HepG2 (cell line): ENCODE data around the gene SURF6. TPM values are rescaled to one million over a fixed set of nuclear protein-coding genes. Genes with fewer than 3 reads are reported as not detected.

Experiments used
- HIVEP1 ChIP-seq: sonication (generic); formaldehyde crosslinking; IDR thresholded peaks from 2 replicates; pipeline ENCODE4 v1.4.0; 2020; ENCODE audit warnings: mild to moderate bottlenecking, missing genetic modification reagents
- HNF4A ChIP-seq: sonication (generic); formaldehyde crosslinking; IDR thresholded peaks from 2 replicates; pipeline ENCODE4 v1.4.0; 2020; ENCODE audit warnings: missing genetic modification reagents
- HOXA3 ChIP-seq: sonication (generic); formaldehyde crosslinking; IDR thresholded peaks from 2 replicates; pipeline ENCODE4 v1.5.0; 2020; ENCODE audit warnings: missing genetic modification reagents
- KDM2A ChIP-seq: sonication (generic); formaldehyde crosslinking; IDR thresholded peaks from 2 replicates; pipeline ENCODE4 v1.4.0; 2020; ENCODE audit warnings: low read depth, missing genetic modification reagents, borderline replicate concordance
- KDM3A ChIP-seq: IDR thresholded peaks from 2 replicates; pipeline ENCODE4 v1.6.1; 2018; ENCODE audit warnings: low read depth, missing compliant biosample characterization
- KDM5B ChIP-seq: sonication (generic); formaldehyde crosslinking; IDR thresholded peaks from 2 replicates; pipeline ENCODE4 v1.4.0; 2020; ENCODE audit warnings: missing genetic modification reagents, mild to moderate bottlenecking, borderline replicate concordance
- NR2F2 ChIP-seq: IDR thresholded peaks from 2 replicates; pipeline ENCODE4 v1.6.1; 2012; ENCODE audit warnings: low read depth, inconsistent platforms, borderline replicate concordance
- SALL2 ChIP-seq: sonication (generic); formaldehyde crosslinking; IDR thresholded peaks from 2 replicates; pipeline ENCODE4 v1.8.1; 2023; ENCODE audit warnings: mild to moderate bottlenecking, missing genetic modification reagents, inconsistent platforms
- TBL1XR1 ChIP-seq: fragments of 150-350 bp; IDR thresholded peaks from 2 replicates; pipeline ENCODE4 v1.6.1; 2014; ENCODE audit warnings: borderline replicate concordance, low read length; ENCODE audit not compliant: partially characterized antibody
- ZFY ChIP-seq: sonication (generic); formaldehyde crosslinking; IDR thresholded peaks from 2 replicates; pipeline ENCODE4 v1.4.0; 2020; ENCODE audit warnings: missing genetic modification reagents
- ZNF3 ChIP-seq: IDR thresholded peaks from 2 replicates; pipeline ENCODE4 v1.7.0; 2017; ENCODE audit warnings: inconsistent platforms
- ZNF317 ChIP-seq: sonication (generic); formaldehyde crosslinking; IDR thresholded peaks from 2 replicates; pipeline ENCODE4 v1.5.0; 2020; ENCODE audit warnings: mild to moderate bottlenecking, missing genetic modification reagents
- ZNF331 ChIP-seq: sonication (generic); formaldehyde crosslinking; IDR thresholded peaks from 2 replicates; pipeline ENCODE4 v1.4.0; 2020; ENCODE audit warnings: missing genetic modification reagents
- ZNF367 ChIP-seq: sonication (generic); formaldehyde crosslinking; IDR thresholded peaks from 2 replicates; pipeline ENCODE4 v1.4.0; 2020; ENCODE audit warnings: missing genetic modification reagents, borderline replicate concordance
- ZNF501 ChIP-seq: sonication (generic); formaldehyde crosslinking; IDR thresholded peaks from 2 replicates; pipeline ENCODE4 v1.5.1; 2020; ENCODE audit warnings: mild to moderate bottlenecking, moderate library complexity, missing genetic modification reagents
- ZNF713 ChIP-seq: sonication (generic); formaldehyde crosslinking; IDR thresholded peaks from 2 replicates; pipeline ENCODE4 v1.4.0; 2020; ENCODE audit warnings: mild to moderate bottlenecking, missing genetic modification reagents
- ZNF841 ChIP-seq: sonication (generic); formaldehyde crosslinking; IDR thresholded peaks from 2 replicates; pipeline ENCODE4 v1.8.1; 2023; ENCODE audit warnings: missing genetic modification reagents, borderline replicate concordance
- polyA plus RNA-seq, 8 experiments: library from polyadenylated mRNA; depleted of rRNA in 3 of 8; stranded (reverse) in 7 of 8; unstranded in 1 of 8; fragments of >200 nt; fragmentation: Illumina TruSeq in 4 of 8; extraction: Trizol in 4 of 8; gene quantifications; 2 replicates each; pipeline versions ENCODE4 v1.2.1 to v1.2.3, GENCODE V29; 2011 to 2016; ENCODE audit warnings: low read depth in 4 of 8, missing spikeins in 1 of 8, mixed read lengths in 1 of 8; ENCODE audit not compliant: insufficient read depth in 1 of 8
- total RNA-seq, 5 experiments: library from RNA; depleted of rRNA; stranded (reverse); fragments of >200 nt; fragmentation: Illumina TruSeq; extraction: Trizol; gene quantifications; 2 replicates each; pipeline ENCODE4 v1.2.3, GENCODE V29; 2016; ENCODE audit warnings: low read depth in 1 of 5
- TF ChIP-seq, protein P1 (sequence below): sonication (generic); formaldehyde crosslinking; IDR thresholded peaks from 2 replicates; pipeline ENCODE4 v1.4.0; 2020; ENCODE audit warnings: missing genetic modification reagents
- TF ChIP-seq, protein P2 (sequence below), 2 experiments: sonication (generic) in 1 of 2; formaldehyde crosslinking in 1 of 2; IDR thresholded peaks; 2 replicates each; pipeline versions ENCODE4 v1.4.0 to v1.6.1; 2016 to 2020; ENCODE audit warnings: borderline replicate concordance in 1 of 2, low read depth in 1 of 2, mild to moderate bottlenecking in 1 of 2, missing genetic modification reagents in 1 of 2
- TF ChIP-seq, protein P3 (sequence below): sonication (generic); formaldehyde crosslinking; IDR thresholded peaks from 2 replicates; pipeline ENCODE4 v1.5.0; 2020; ENCODE audit warnings: missing genetic modification reagents
- TF ChIP-seq, protein P4 (sequence below): sonication (generic); formaldehyde crosslinking; IDR thresholded peaks from 2 replicates; pipeline ENCODE4 v1.4.0; 2020; ENCODE audit warnings: missing genetic modification reagents

Gene SURF6
- total and polyA plus RNA-seq, 2 of the 13 experiments (the other 11 are each of a cell fraction or from before 2014, with no cell fraction given) = 5.9 to 14.7 TPM

DNA sequence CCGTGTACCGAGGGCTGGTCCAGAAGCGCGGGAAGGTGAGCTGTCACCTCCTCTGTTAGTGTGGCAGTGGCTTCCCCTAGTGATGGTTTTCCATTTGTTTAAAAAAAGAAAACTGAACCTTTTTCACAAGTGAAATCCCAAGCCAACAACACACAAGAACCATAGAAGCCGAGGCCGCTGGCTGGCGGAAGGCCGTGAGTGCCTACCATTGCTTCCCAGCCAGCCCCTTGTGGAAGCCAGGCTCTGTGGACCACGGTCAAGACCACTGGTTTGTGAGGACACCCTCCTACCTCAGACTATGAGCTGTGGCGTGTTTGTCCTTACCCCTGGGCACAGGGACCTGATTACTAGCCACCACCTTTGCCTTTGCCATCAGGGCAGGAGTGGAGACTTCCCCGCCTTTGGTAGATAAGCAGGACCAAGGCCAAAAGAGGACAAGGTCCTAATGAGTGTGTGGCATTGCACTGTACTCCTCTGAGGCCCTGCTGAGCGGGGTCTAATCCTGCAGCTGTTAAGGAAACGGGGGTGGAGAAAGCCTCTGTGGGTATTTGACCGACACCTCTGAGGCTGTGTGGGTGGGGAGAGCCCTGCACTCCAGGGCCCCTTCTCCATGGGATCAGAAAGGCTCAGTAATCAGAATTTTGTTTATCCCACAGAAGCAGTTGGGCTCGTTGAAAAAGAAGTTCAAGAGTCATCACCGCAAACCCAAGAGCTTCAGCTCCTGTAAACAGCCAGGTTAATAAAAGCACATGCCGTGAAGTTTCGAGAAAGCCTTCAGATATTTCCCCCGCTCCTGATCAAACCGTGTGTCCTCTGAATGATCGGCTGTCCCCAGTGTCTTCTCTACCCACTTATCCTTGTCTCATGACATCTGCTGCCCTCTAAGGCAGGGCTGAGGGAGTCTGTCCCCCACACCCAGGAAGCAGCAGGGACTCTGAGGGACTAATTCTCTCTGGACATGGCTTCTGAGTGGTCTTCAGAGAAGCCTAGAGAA is 24.7 kb upstream of the SURF6 start (continued):
- peak; percentile 26; the same call in 1 of the 2 replicates for TF ChIP-seq KDM5B
- TF ChIP-seq TBL1XR1 = no peak
- TF ChIP-seq ZFY = peak; percentile 37; the same call in 1 of the 2 replicates
- TF ChIP-seq, protein P1, sequence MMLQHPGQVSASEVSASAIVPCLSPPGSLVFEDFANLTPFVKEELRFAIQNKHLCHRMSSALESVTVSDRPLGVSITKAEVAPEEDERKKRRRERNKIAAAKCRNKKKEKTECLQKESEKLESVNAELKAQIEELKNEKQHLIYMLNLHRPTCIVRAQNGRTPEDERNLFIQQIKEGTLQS (CRISPR knock-in tag) = no peak
- TF ChIP-seq SALL2 (CRISPR knock-in tag) = no peak
- TF ChIP-seq ZNF367 = no peak
- no peak for TF ChIP-seq ZNF841 (CRISPR knock-in tag)
- 0 out of 2 replicates have a peak, but pooled peaks have one; percentile 6 for TF ChIP-seq ZNF331 (CRISPR knock-in tag)
- TF ChIP-seq, protein P2, sequence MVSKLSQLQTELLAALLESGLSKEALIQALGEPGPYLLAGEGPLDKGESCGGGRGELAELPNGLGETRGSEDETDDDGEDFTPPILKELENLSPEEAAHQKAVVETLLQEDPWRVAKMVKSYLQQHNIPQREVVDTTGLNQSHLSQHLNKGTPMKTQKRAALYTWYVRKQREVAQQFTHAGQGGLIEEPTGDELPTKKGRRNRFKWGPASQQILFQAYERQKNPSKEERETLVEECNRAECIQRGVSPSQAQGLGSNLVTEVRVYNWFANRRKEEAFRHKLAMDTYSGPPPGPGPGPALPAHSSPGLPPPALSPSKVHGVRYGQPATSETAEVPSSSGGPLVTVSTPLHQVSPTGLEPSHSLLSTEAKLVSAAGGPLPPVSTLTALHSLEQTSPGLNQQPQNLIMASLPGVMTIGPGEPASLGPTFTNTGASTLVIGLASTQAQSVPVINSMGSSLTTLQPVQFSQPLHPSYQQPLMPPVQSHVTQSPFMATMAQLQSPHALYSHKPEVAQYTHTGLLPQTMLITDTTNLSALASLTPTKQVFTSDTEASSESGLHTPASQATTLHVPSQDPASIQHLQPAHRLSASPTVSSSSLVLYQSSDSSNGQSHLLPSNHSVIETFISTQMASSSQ (IDR thresholded peaks at IDR 0.05; ENCODE audit: low read depth) = no peak
- TF ChIP-seq, protein P2 (CRISPR knock-in tag; IDR thresholded peaks at IDR 0.05; ENCODE audit: borderline replicate concordance) = 0 out of 2 replicates have a peak, but pooled peaks have one; percentile 24
- TF ChIP-seq ZNF713 = no peak
- no peak for TF ChIP-seq NR2F2
- TF ChIP-seq, protein P3, sequence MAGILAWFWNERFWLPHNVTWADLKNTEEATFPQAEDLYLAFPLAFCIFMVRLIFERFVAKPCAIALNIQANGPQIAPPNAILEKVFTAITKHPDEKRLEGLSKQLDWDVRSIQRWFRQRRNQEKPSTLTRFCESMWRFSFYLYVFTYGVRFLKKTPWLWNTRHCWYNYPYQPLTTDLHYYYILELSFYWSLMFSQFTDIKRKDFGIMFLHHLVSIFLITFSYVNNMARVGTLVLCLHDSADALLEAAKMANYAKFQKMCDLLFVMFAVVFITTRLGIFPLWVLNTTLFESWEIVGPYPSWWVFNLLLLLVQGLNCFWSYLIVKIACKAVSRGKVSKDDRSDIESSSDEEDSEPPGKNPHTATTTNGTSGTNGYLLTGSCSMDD (CRISPR knock-in tag) = no peak
- TF ChIP-seq ZNF3 (CRISPR knock-in tag) = no peak
- peak; percentile 37; the same call in 1 of the 2 replicates for TF ChIP-seq KDM2A (CRISPR knock-in tag)
- peak; percentile 58 for TF ChIP-seq HNF4A (CRISPR knock-in tag)
- TF ChIP-seq, protein P4, sequence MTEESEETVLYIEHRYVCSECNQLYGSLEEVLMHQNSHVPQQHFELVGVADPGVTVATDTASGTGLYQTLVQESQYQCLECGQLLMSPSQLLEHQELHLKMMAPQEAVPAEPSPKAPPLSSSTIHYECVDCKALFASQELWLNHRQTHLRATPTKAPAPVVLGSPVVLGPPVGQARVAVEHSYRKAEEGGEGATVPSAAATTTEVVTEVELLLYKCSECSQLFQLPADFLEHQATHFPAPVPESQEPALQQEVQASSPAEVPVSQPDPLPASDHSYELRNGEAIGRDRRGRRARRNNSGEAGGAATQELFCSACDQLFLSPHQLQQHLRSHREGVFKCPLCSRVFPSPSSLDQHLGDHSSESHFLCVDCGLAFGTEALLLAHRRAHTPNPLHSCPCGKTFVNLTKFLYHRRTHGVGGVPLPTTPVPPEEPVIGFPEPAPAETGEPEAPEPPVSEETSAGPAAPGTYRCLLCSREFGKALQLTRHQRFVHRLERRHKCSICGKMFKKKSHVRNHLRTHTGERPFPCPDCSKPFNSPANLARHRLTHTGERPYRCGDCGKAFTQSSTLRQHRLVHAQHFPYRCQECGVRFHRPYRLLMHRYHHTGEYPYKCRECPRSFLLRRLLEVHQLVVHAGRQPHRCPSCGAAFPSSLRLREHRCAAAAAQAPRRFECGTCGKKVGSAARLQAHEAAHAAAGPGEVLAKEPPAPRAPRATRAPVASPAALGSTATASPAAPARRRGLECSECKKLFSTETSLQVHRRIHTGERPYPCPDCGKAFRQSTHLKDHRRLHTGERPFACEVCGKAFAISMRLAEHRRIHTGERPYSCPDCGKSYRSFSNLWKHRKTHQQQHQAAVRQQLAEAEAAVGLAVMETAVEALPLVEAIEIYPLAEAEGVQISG (CRISPR knock-in tag) = peak; percentile 23; the same call in 1 of the 2 replicates
- no peak for TF ChIP-seq HOXA3
- no peak for TF ChIP-seq KDM3A (CRISPR knock-in tag)
- TF ChIP-seq ZNF317 (CRISPR knock-in tag) = peak; percentile 92
- no peak for TF ChIP-seq HIVEP1 (CRISPR knock-in tag)
- TF ChIP-seq ZNF501 = no peak
